GM12878 (cell line): Measurements from ENCODE around the gene GSE1.

Source experiments
- CTCF ChIP-seq, 3 experiments: IDR thresholded peaks in 2 of 3; conservative IDR thresholded peaks in 1 of 3; 2 replicates each; pipeline ENCODE4 v1.5.1; 2011; ENCODE audit warnings: low read depth in 3 of 3, low read length in 3 of 3, mild to moderate bottlenecking in 3 of 3, control low read depth in 2 of 3, moderate library complexity in 2 of 3, inconsistent platforms in 1 of 3, mixed read lengths in 1 of 3; ENCODE audit not compliant: control insufficient read depth in 2 of 3, insufficient read depth in 1 of 3; ENCODE audit errors: extremely low read depth in 1 of 3
- DPF2 ChIP-seq: fragments of 450-650 bp; IDR thresholded peaks from 2 replicates; pipeline ENCODE4 v1.6.1; 2017; ENCODE audit warnings: mild to moderate bottlenecking
- EZH2 ChIP-seq: IDR thresholded peaks from 2 replicates; pipeline ENCODE4 v1.6.1; 2012; ENCODE audit warnings: low read depth, mild to moderate bottlenecking, control low read depth, inconsistent platforms, low read length, borderline replicate concordance; ENCODE audit not compliant: control insufficient read depth
- FOXM1 ChIP-seq: IDR thresholded peaks from 2 replicates; pipeline ENCODE4 v1.6.1; 2012; ENCODE audit warnings: low read depth, mild to moderate bottlenecking, inconsistent platforms, low read length, moderate library complexity
- IKZF2 ChIP-seq, 2 experiments: fragments of 450-650 bp; IDR thresholded peaks; 2 replicates each; pipeline ENCODE4 v1.6.1; 2017; ENCODE audit warnings: mild to moderate bottlenecking in 2 of 2, moderate library complexity in 2 of 2
- NBN ChIP-seq: fragments of 450-650 bp; IDR thresholded peaks from 2 replicates; pipeline ENCODE4 v1.6.1; 2016
- NFIC ChIP-seq: IDR thresholded peaks from 2 replicates; pipeline ENCODE4 v1.6.1; 2012; ENCODE audit warnings: low read depth, mild to moderate bottlenecking, inconsistent platforms, low read length, moderate library complexity
- POLR2A ChIP-seq: IDR thresholded peaks from 2 replicates; pipeline ENCODE4 v1.6.1; 2011; ENCODE audit warnings: low read depth, mild to moderate bottlenecking, low read length
- POLR2AphosphoS5 ChIP-seq: IDR thresholded peaks from 2 replicates; pipeline ENCODE4 v1.6.1; 2011; ENCODE audit warnings: mild to moderate bottlenecking, low read length, inconsistent platforms
- SIN3A ChIP-seq: IDR thresholded peaks from 2 replicates; pipeline ENCODE4 v1.6.1; 2012; ENCODE audit warnings: low read depth, low read length, improper control_type of control experiment
- SIX5 ChIP-seq: IDR thresholded peaks from 2 replicates; pipeline ENCODE4 v1.6.1; 2011; ENCODE audit warnings: mild to moderate bottlenecking, low read depth, low read length, moderate library complexity; ENCODE audit not compliant: severe bottlenecking
- YY1 ChIP-seq: IDR thresholded peaks from 2 replicates; pipeline ENCODE4 v1.6.1; 2011; ENCODE audit warnings: low read depth, mild to moderate bottlenecking, low read length
- TF ChIP-seq, protein P1 (sequence below): fragments of 450-650 bp; IDR thresholded peaks from 2 replicates; pipeline ENCODE4 v1.6.1; 2014; ENCODE audit warnings: mild to moderate bottlenecking

DNA sequence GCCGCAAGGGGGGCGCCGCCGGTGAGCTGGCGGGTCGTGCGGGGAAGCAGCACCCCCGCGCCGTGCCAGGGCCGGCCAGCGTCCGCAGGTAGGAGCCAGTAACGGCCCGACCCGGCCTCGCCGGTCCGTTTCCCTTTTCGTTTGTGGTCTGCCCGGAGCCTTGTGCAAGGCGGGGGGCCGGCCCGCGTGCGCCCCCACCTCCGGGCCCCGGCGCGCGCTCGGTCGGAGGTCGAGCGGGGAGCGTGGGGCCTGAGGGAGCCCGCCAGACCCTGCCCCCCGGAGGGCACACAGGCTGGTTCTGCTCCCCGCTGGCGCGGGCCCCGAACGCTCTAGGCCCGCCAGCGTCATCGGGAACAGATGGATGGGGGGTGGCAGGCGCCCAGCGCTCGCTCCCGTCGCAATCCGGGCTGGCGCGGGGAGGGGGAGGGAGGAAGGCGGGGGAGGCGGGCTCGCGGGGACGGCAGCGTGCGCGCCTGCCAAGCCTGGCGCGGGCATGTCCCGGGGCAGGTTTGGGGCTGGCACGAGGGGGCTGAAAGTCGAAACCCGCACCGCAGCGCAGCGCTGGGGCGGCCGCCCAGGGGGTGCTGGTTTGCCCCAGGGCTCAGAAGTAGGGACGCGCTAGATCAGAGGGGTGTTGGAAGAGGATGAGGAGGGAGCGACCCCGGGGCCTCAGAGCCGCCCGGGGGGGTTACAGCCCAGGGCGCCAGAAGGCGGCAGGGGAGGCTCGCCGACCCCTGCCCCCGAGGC is 1.5 kb upstream of the GSE1 start:
- TF ChIP-seq NBN (no peak), POLR2AphosphoS5 (no peak), CTCF (IDR thresholded peaks at IDR 0.05 in 2 of 3, conservative IDR thresholded peaks at IDR 0.05 in 1 of 3; ENCODE audit: control insufficient read depth in 2 of 3, extremely low read depth in 1 of 3, insufficient read depth in 1 of 3, low read depth in 3 of 3, low read length in 3 of 3) (no peak), EZH2 (no peak), SIN3A (no peak), POLR2A (peak; percentile 39; the same call in 1 of the 2 replicates), NFIC (no peak), YY1 (no peak), FOXM1 (no peak), SIX5 (no peak), DPF2 (peak; percentile 53; the same call in 1 of the 2 replicates), IKZF2 (IDR thresholded peaks at IDR 0.05) (no peak)
- TF ChIP-seq, protein P1, sequence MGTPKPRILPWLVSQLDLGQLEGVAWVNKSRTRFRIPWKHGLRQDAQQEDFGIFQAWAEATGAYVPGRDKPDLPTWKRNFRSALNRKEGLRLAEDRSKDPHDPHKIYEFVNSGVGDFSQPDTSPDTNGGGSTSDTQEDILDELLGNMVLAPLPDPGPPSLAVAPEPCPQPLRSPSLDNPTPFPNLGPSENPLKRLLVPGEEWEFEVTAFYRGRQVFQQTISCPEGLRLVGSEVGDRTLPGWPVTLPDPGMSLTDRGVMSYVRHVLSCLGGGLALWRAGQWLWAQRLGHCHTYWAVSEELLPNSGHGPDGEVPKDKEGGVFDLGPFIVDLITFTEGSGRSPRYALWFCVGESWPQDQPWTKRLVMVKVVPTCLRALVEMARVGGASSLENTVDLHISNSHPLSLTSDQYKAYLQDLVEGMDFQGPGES, result no peak
